ENCODE measurements around the gene CXCL9.
A peak's percentile ranks its signal among the peaks of the same experiment; 100 is the strongest.
"Not testable (repeated sequence)": the region's sequence is repeated elsewhere in the genome, so short reads cannot be mapped to it uniquely, and the experiment has no call there.

Gene CXCL9

DNA sequence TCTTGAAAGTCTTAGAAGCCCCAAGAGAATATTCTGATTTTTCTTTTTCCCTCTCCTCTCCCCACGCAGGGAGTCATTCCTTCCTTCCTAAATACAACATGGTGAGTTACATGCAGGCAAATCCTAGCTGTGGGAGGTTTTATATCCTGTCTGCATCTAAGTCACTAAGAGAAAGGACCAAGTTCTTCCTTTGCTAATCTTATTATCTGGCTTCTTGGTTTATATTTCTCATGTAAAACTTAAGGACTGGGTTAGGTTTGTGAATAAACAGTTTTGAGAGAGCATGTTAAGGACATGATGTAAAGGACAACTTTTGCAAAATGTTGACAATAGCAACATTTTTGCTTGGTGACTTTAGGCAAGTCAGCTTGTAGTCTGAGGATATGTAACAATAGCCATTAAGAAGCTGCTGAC lies 5.1 kb upstream of the CXCL9 start:
- DNase-seq: no peak

DNA sequence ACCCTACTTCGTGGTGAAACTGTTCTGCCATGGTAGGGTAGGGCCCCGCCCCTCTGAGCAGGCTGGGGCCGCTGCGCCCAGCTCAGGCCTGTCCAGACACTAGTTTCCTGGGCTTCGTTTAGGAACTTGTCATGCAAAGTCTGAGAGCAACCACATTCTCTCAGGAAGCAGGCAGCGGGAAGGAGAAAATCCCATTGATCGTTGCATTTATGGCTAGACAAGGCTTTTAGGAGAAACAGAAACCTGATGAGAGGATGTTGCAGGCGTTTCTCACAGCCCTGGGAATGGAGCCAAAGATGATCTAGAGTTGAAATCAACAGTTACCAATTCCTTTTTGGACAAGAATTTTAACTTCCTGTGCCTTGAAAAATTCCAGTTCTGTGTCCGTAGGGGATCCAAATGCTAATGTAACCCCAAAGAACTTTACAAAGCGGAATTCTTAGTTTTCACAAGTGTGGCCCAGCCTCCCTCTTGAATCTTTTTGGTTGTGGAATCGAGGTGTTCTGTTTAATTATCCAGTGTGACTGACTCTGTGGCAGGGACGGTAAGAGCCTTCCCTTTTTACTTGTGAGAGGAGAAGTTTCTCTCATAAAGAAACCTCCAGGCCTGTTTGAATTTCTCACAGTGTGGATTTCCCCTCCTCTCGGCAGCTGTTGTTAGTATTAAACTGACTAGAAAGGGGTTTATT lies 4.5 kb upstream of the CXCL9 start:
- peak in 3 of 56 donors; percentile 1 to 17 (median 9) for DNase-seq

DNA sequence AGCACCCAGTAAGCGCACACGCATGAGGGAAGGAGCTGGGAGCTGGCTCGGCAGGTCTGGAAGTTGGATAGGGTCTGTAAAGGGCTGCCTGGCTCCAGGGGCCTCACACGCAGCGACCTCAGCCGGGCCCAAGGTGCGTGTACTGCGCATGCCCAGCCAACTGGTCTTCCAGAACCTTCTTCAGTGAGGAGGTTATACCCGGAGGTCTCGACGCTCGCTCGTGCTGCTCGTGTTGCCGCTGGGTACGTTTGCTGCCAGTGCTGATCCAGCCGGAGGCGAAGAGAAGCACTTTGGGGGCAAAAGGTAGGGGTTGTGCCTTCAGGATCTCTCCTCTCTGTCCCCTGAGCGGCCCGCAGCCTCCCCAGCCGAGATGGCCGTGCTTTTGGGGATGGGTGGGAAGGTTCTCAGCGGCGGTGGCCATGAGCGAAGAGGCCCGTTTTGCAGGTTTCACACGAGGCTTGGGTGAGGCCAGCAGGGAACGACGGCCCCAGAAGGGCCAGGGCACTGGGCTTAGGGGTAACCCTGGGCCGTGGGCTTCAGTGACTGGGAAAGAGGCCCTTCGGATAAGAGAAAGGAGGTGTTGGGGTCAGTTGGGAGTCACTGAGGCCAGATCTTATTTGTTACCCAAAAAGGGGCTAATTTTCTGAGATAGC lies 3.8 kb upstream of the CXCL9 start:
- no peak for DNase-seq

DNA sequence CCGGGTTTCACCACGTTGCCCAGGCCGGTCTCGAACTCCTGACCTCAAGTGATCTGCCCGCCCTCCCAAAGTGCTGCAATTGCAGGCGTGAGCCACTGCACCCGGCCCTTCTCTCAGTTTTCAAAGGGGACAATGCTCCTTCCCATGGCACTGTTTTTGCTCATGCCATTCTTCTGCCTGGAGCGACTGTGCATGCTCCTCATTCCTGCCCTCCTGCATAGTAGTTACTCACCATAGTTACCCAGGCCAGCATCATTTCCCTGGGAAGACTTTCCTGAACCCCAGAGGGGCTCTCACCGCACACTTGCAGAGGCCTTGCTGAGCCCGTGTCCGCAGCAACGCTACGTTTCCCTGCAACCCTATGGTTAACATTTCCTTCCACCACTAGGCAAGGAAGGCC lies 3.3 kb upstream of the CXCL9 start:
- no peak for DNase-seq

DNA sequence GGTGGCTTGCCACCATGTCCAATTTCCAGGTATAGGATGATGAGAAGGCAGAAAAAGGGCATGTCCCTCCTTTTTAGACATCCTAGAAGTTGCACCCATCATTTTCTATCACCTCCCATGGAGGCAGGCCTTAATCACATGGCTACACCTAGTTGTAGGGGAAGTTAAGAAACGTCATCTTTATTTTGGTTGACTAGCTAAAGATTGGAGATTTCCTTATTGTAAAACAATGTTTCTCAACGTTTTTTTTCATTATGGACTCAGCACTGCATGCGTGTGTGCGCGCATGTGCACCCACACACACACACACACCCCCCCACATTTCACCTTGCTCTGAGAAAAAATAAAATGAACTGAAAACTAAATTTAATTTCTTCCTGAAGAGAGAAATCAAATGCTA lies 2.0 kb upstream of the CXCL9 start:
- no peak for DNase-seq

DNA sequence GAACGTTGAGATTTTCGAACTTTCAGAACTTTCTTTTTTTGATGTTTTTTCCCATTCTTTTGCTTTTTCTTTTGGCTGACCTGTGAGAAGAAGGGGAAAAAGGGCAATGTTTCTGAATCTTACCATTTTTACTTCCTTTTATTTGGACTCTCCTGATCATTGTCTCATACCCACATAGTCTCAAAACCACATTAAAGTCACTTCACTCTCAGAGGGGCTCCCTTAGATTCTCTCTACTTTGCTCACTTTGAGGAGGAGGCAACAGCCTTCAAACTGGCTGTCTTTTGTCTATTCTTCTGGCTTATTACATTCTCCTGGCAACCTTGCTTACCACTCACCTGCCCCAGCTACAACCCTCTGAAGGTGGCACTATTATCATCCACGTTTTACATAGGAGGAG lies 3.7 kb downstream of the CXCL9 start:
- DNase-seq: no peak

DNA sequence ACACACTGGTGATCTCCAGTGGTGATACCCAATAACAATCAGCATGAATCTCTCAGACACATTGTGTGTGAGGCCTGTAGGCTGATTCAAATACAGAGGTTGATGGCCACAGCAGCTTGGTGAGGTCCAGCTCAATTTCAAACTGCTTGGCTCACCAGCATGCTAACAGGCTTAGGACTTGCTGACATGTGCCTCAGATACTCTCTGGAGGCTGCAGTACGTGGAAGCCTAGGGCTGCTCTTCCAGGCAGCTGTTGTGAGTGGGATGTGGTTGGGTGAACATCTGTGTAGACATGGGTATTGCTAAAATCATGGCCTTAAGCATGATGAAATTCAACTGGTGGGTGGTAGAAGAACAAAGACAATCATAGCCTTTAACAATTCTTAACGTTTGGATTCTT lies 4.3 kb downstream of the CXCL9 start:
- no peak for DNase-seq

DNA sequence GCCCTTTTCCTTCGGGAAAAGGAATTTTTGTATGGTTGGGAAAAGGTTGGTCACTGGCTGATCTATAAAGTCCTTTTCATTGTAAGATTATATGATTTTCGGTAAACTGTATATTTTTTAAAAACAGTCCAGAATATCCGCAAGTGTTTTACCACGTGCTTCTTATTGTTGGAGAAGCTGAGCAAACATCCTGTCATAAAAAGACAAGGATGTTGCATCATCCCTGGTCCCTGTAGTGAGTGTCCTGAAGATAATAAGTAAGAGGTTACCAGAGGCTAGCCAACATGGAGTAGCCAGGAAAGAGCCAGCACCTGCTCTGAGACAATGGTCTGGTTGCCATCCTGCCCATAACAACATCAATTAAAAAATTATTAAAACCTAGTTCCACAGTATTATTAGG lies 5.1 kb downstream of the CXCL9 start:
- no peak for DNase-seq

DNA sequence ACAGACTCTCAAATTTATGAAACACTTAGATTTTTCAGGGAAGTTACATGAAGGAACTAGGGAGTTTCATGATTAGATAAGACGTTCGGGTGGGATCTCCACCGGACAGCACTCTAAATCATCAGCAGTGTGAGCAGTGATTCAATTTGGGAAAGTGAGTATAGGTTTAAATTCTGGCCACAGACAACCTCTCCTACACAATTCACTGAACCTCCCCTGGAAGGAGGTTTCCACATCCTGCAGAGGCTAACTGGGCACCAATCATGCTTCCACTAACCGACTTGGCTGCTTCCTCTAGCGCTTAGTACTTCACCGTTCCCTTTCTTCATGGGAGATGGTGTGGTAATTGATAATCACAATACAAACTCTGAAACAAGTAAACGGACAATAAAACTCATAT lies 5.6 kb downstream of the CXCL9 start:
- no peak for DNase-seq

DNA sequence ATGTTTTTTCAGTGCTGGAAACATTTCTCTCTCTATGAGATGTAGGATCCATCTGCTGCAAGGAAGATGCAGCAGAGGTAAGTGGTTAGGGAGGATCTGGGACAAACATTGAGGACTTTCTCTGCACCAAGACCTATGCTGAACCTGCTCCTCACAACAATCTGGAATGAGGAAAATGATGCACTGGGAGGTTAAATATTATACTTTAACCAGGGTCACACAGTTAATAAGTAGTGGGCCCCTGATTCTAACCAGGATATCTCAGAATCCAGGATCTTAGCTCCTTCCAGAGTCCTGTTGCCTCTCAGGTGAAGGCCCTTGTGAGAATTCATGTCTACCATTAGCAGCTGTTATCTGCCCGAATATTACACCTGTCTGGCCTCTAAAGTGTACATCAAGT lies 7.0 kb downstream of the CXCL9 start:
- DNase-seq: no peak

DNA sequence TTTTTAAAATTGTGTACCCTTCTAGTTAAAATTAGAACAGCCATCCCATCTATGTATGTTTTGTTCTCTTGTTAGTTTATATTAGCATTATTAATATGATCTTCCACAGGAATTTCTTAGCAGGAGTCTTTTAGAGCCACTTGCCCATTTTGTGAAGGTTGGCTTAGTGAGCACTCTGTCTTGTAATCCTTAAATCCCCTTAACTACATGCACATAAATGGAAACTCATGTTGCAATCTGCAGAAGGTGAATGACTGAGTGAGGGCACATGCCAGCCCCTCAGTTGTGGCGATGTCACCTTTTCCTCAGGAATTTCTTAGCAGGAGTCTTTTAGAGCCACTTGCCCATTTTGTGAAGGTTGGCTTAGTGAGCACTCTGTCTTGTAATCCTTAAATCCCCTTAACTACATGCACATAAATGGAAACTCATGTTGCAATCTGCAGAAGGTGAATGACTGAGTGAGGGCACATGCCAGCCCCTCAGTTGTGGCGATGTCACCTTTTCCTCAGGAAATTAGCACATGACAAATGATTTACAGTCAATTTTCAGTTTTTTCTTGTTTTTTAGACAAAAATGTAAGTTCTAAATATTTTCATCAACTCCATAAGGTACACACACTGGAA lies 8.7 kb downstream of the CXCL9 start:
- not testable (repeated sequence) for DNase-seq

DNA sequence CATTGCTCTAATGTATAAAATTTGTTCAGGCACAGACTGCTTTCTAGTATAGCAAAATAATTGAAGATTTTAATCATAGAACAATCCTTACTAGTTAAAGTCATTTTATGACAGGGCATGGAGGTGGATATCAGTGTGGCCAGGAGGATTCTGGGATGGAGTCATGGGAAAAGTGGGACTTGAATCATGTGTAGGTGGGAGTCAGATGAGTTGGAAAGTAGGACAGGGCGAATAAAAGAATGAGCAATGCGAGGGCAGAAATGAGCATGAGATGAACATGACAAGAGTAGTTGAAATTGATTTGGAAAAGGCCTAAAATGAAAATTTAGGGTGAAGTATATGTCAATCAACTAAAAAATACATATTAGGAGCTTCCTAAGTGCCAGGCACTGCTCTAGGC lies 9.4 kb downstream of the CXCL9 start:
- DNase-seq: no peak

DNA sequence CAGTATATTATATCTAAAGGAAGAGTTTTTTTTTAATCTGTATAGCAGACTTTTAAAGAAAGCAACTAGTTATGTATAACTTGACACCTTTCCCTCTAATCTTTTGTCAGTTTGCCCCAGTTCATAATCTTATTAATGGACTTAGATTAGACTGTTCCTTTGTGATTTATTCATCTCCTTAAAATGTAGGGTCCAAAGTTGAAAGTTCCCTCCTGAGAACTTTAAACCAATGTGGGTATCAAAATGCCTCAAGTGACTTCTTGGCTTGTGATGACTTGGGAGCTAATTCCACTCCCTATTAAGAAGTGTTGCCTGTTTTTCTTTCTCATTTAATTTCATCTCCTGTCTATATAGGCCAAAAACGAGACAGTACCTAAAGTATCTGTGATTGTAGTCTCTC lies 10.2 kb downstream of the CXCL9 start:
- no peak for DNase-seq

DNA sequence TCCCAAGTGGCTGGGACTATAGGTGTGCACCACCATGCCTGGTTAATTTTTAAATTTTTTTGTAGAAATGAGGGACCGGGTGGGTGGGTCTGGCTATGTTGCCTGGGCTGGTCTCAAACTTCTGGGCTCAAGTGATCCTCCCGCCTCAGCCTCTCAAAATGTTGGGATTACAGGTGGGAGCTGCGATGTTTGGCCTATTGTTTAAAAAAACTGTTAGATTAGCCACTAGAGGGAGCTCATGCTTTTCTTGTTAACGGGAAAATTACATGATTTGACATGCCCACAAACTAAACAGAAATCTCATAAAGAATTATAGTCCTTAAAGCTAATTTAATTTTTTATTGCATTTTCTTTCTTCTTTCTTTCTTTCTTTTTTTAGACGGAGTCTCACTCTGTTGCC lies 11.6 kb downstream of the CXCL9 start:
- DNase-seq: peak in 4 of 56 donors; percentile 3 to 47 (median 12)

DNA sequence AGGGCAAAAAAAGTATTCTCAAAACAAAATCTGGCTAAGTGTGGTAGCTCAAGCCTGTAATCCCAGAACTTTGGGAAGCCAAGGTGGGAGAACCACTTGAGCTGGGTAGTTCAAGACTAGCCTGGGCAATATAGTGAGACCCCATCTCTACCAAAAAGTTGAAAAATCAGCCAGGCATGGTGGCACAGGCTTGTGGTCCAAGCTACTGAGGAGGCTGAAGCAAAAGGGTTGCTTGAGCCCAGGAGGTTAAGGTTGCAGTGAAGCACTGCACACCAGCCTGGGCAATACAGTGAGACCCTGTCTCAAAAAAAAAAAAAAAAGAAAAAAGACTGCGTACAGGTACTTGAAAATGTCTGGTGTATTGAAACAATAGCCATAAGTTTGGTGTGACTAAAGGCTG lies 14.8 kb downstream of the CXCL9 start:
- DNase-seq: no peak

DNA sequence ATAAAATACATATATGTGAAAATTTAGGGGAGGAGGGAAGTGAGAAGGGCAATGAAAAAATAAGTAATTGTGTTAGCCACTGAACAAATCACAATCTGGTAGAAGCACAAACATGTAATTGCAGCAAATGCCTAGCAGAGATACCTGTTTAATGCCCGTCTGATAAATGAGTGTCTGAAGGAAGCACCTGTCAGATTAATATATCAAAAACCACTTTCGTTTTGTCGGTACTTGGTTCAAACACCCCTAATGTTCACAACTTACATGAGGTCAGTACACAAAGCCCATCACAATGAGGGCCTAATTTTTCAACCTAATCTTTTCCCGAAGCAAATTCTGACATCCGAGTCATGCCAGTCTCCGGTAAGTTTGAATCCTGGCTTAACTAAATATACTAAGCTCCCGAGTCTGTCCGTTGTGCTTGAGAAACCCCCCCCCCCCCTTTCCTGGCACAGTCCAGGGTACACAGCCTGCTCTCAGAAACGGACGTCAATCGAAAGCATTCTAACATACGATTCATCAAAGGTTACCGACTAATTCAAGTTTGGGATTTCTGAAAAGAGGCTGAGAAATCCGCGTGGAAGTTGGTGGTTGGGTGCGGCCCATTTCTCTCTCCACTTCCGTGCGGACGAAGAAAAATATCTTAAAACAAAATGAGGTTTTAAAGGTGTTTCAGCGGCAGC lies 17.3 kb downstream of the CXCL9 start:
- no peak for DNase-seq

DNA sequence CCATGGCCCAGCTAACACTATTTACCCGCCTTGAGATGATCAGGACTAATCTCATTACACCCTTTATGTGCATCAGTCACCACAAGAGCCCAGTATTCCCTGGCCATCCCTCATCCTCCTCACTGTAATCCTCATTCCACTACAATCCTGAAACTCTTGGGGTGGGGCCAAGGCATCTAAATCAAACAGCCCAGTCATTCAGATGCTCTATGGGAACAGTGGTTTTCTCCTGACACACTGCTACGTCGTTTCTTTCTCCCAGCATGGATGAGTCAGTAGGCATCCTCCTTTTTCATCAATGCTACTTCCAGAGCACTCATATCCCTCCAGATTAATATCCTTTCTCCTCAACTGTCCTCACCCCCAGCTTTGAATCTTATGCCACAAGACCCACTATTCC lies 22.2 kb downstream of the CXCL9 start:
- DNase-seq: no peak

DNA sequence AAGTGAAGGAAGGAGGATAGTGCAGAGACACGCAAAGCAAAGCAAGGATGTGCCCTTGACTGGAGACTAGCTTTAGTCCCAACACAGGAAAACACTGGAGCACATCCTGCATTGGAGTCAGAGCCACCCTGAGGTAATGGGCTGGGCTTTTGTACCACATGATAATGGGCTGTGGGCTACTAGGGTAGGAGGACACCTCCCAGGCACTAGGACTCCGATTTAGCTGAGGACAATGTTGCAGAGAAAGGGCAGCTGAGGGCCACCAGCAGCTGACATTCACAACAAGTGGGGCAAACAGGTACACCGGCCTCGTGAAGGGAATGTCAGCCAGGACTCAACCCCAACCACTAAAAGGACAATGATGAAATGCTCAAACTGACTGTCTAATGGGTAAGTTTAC lies 26.7 kb downstream of the CXCL9 start:
- no peak for DNase-seq

DNA sequence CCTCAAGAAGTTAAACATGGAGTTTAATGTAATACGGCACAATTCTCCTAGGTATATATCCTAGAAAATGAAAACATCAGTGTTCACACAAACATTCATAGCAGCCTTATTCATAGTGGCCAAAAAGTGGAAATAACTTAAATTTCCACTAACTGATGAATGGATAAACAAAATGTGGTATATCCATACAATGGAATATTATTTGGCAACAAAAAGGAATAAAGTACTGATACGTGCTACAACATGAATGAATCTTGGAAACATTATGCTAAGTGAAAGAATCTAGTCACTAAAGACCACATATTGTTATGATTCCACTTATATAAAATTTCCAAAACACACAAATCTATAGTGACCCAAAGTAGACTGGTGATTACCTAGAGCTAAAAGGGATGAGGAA lies 31.1 kb downstream of the CXCL9 start:
- no peak for DNase-seq

DNA sequence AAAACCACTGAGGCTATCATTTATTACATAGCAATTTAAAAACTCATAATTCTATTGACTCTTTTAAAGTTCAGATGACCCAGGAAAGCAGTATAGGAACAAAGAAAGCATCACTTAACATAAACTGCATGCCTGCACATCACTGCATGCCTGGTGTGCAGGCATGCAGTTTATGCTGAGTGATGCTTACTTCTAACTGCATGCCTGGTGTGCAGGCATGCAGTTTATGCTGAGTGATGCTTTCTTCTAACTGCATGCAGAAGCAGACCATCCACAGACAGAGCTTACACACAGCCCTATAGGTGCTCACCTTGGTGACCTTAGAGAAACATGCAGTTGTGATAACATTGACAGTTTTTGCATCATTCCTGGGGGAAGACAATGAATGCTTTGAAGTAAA lies 33.5 kb downstream of the CXCL9 start:
- DNase-seq: no peak

DNA sequence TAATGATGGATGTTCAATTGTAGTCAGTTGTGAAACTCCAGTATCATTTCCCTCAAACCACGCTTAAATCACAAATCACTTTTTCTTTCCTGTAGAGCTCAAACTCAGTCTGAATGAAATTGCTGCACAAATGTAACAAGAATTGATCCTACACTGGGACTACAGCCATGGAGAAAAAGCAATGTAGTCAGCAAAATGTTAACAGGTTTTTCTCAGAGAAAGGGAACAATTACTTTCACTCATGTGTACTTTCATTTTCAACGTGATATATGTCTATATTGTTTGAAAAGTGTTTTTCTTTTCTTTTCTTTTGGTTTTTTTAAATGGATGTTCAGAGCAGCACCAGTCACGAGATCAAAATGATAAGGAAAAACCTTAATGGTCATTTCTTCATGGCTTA lies 39.2 kb downstream of the CXCL9 start:
- DNase-seq: no peak

DNA sequence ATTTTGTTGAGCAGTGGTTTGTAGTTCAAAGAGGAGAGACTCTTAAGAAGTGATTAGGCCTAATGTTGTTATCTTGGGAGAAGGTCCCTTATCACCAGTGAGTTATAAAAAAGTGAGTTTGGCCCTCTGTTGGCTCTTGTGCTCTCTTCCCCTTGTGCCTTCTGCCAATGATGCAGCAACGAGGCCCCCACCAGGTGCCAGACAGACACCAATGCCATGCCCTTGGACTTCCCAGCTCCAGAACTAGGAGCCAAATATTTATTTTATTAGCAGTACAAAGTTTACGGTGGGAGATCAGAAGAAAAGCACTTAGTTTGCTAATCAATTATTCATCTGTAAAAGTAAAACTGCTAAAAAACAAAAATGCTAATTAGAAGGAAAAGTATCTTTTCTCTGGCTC lies 43.8 kb downstream of the CXCL9 start:
- DNase-seq: no peak

DNA sequence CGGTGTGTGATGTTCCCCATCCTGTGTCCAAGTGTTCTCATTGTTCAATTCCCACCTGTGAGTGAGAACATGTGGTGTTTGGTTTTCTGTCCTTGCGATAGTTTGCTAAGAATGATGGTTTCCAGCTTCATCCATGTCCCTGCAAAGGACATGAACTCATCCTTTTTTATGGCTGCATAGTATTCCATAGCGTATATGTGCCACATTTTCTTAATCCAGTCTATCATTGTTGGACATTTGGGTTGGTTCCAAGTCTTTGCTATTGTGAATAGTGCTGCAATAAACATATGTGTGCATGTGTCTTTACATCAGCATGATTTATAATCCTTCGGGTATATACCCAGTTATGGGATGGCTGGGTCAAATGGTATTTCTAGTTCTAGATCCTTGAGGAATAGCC lies 45.2 kb downstream of the CXCL9 start:
- not testable (repeated sequence) for DNase-seq
